B cell (primary cell): ENCODE measurements around the gene ST6GALNAC5. TPM values are rescaled to one million over a fixed set of nuclear protein-coding genes. Genes with fewer than 3 reads are reported as not detected.

Source experiments
- ATAC-seq: fragments of 200-7000 bp; cut with Tn5 transposase; one replicate; pipeline ENCODE4 v1.10.0; 2021; ENCODE audit warnings: low read depth, mild to moderate bottlenecking, moderate number of reproducible peaks, moderate library complexity
- CTCF ChIA-PET: fragments of 350-600 bp; sonication (Branson Sonifier 250); formaldehyde crosslinking; loops from one replicate; lab custom pipeline; 2021; ENCODE audit warnings: antibody characterized with exemption, inconsistent platforms; lab: Charles Lee
- POLR2A ChIA-PET: fragments of 350-600 bp; sonication (Branson Sonifier 250); formaldehyde crosslinking; loops from one replicate; lab custom pipeline; 2021; ENCODE audit warnings: antibody characterized with exemption; lab: Charles Lee
- DNase-seq: peaks from one replicate; pipeline ENCODE4 v3.0.0; 2013
- H2AFZ ChIP-seq: 2 replicates; pipeline ENCODE4 v1.6.1; 2012; ENCODE audit warnings: mild to moderate bottlenecking, low read depth, low read length; ENCODE audit not compliant: insufficient read depth, poor library complexity, severe bottlenecking
- H3K27ac ChIP-seq, 2 donors: 1 replicate in 1 of 2; 2 replicates in 1 of 2; pipeline ENCODE4 v1.5.1; 2012 to 2013; ENCODE audit warnings: low read length in 2 of 2, mild to moderate bottlenecking in 2 of 2, moderate library complexity in 1 of 2
- H3K27me3 ChIP-seq, 4 experiments: fragments of 200-600 bp in 1 of 4; sonication (generic) in 1 of 4; replicated peaks in 1 of 4; 1 replicate in 2 of 4; 2 replicates in 2 of 4; pipeline versions ENCODE4 v1.6.1 to v1.7.0; 2013 to 2016; ENCODE audit warnings: low read length in 3 of 4, mild to moderate bottlenecking in 2 of 4, mixed read lengths in 1 of 4, moderate library complexity in 1 of 4; ENCODE audit not compliant: insufficient read depth in 4 of 4, control insufficient read depth in 3 of 4; ENCODE audit errors: control extremely low read depth in 1 of 4
- H3K36me3 ChIP-seq, 2 experiments: replicated peaks in 1 of 2; 1 replicate in 1 of 2; 2 replicates in 1 of 2; pipeline versions ENCODE4 v1.6.1 to v1.7.1; 2013; ENCODE audit warnings: low read length in 1 of 2; ENCODE audit not compliant: insufficient read depth in 2 of 2, control insufficient read depth in 1 of 2; ENCODE audit errors: control extremely low read depth in 1 of 2, extremely low read depth in 1 of 2
- H3K4me1 ChIP-seq, 2 donors: fragments of 200-600 bp in 1 of 2; sonication (generic) in 1 of 2; 1 replicate in 1 of 2; 2 replicates in 1 of 2; pipeline versions ENCODE4 v1.5.1 to v1.6.1; 2013 to 2017; ENCODE audit warnings: low read length in 2 of 2; ENCODE audit not compliant: control insufficient read depth in 2 of 2, insufficient read depth in 2 of 2
- H3K4me2 ChIP-seq: replicated peaks from 2 replicates; pipeline ENCODE3; 2012; ENCODE audit warnings: mild to moderate bottlenecking, low read depth, low read length; ENCODE audit not compliant: poor library complexity, severe bottlenecking
- H3K4me3 ChIP-seq, 5 experiments: fragments of 200-600 bp in 1 of 5; sonication (generic) in 1 of 5; 1 replicate in 3 of 5; 2 replicates in 2 of 5; pipeline versions ENCODE4 v1.5.1 to v1.7.0; 2011 to 2016; ENCODE audit warnings: low read length in 4 of 5, mild to moderate bottlenecking in 4 of 5, low read depth in 2 of 5, control low read depth in 1 of 5, moderate library complexity in 1 of 5; ENCODE audit not compliant: insufficient read depth in 1 of 5; ENCODE audit errors: control extremely low read depth in 1 of 5, extremely low read depth in 1 of 5
- H3K79me2 ChIP-seq: fragments of 200-600 bp; sonication (generic); one replicate; pipeline ENCODE4 v1.6.0; 2016; ENCODE audit warnings: low read length; ENCODE audit not compliant: control insufficient read depth, insufficient read depth
- H3K9ac ChIP-seq: fragments of 200-600 bp; sonication (generic); 2 replicates; pipeline ENCODE4 v1.6.1; 2017; ENCODE audit warnings: mild to moderate bottlenecking, low read length, moderate library complexity
- H3K9me3 ChIP-seq, 3 donors: one replicate each; pipeline versions ENCODE4 v1.6.1 to v1.7.1; 2013; ENCODE audit warnings: low read length in 2 of 3; ENCODE audit not compliant: control insufficient read depth in 2 of 3, insufficient read depth in 1 of 3; ENCODE audit errors: control extremely low read depth in 1 of 3
- H4K20me1 ChIP-seq: 2 replicates; pipeline ENCODE4 v1.6.0; 2012; ENCODE audit warnings: mild to moderate bottlenecking, low read length; ENCODE audit not compliant: insufficient read depth, control insufficient read depth, poor library complexity, severe bottlenecking
- H3K27ac Mint-ChIP-seq: one replicate; pipeline ENCODE4 v1.8.0; 2021; ENCODE audit warnings: mixed read lengths
- H3K27me3 Mint-ChIP-seq: one replicate; pipeline ENCODE4 v1.8.0; 2021; ENCODE audit warnings: mixed read lengths
- H3K4me1 Mint-ChIP-seq: one replicate; pipeline ENCODE4 v1.8.0; 2021; ENCODE audit warnings: mixed read lengths
- H3K4me3 Mint-ChIP-seq: one replicate; pipeline ENCODE4 v1.8.0; 2021; ENCODE audit warnings: mixed read lengths
- H3K9me3 Mint-ChIP-seq: one replicate; pipeline ENCODE4 v1.8.0; 2022; ENCODE audit warnings: mixed read lengths; ENCODE audit not compliant: insufficient read depth
- CTCF ChIP-seq: fragments of 200-600 bp; IDR thresholded peaks from one replicate; pipeline ENCODE4 v1.8.0; 2022; ENCODE audit warnings: antibody characterized with exemption, mild to moderate bottlenecking
- EZH2 ChIP-seq: IDR thresholded peaks from 2 replicates; pipeline ENCODE4 v1.6.1; 2012; ENCODE audit warnings: borderline replicate concordance, low read depth, mild to moderate bottlenecking, moderate library complexity, low read length; ENCODE audit not compliant: insufficient read depth, poor library complexity, severe bottlenecking
- WGBS: methylation state at CpG from one replicate; pipeline ENCODE4 v1.1.5; 2013; ENCODE audit warnings: missing lambda C conversion rate; ENCODE audit not compliant: insufficient coverage; 5-methylcytosine and 5-hydroxymethylcytosine counted together
- intact Hi-C: fragments of 100-400 bp; cut with micrococcal nuclease; formaldehyde crosslinking; loops from one replicate; pipeline ENCODE4 v1.10.0; 2022
- polyA plus RNA-seq: library from polyadenylated mRNA; depleted of rRNA; stranded (reverse); fragments of >200 nt; gene quantifications from 2 replicates; pipeline ENCODE4 v1.2.3, GENCODE V29; 2012
- total RNA-seq, 2 donors: library from RNA; stranded (reverse); fragments of 120-200 nt in 1 of 2; gene quantifications; 1 replicate in 1 of 2; 2 replicates in 1 of 2; pipeline versions ENCODE4 v1.2.3 to v1.2.4, GENCODE V29; 2013 to 2022

Gene ST6GALNAC5
- total and polyA plus RNA-seq, 2 donors (not counting 1 experiment from before 2014, with no cell fraction given): not detected

GRCh38 chr1:77014073-77014788 is 147.0 kb downstream of the ST6GALNAC5 start:
- CTCF ChIA-PET: no interaction called here
- Histone ChIP-seq H3K4me3 (no peak overlapping the region), H3K79me2 (no peaks in the 10 kb centered on the region), H3K4me1 (no peaks in the 10 kb centered on the region), H3K27ac (no peak overlapping the region), H3K36me3 (no peaks in the 10 kb centered on the region), H4K20me1 (no peaks in the 10 kb centered on the region), H3K27me3 (no peaks in the 10 kb centered on the region), H3K9me3 (no peaks in the 10 kb centered on the region), H3K9ac (no peak overlapping the region), H3K4me2 (no peak overlapping the region), H2AFZ (no peak overlapping the region)
- POLR2A ChIA-PET: no interaction called here
- no peak for DNase-seq
- Mint-ChIP-seq H3K27me3 (peaks cover 3% of the 10 kb centered on the region), H3K4me1 (no peaks in the 10 kb centered on the region), H3K9me3 (no peaks in the 10 kb centered on the region), H3K4me3 (no peak overlapping the region), H3K27ac (no peak overlapping the region)
- no peak for ATAC-seq
- TF ChIP-seq EZH2: no peak
- no peak for TF ChIP-seq CTCF
- intact Hi-C loops: no loop called here
- 83% methylated on average over 2 of the region's 5 CpGs for WGBS

GRCh38 chr1:77015748-77016341 is 148.6 kb downstream of the ST6GALNAC5 start:
- Mint-ChIP-seq H3K4me1 (no peaks in the 10 kb centered on the region), H3K9me3 (no peaks in the 10 kb centered on the region), H3K27me3 (peaks cover 3% of the 10 kb centered on the region), H3K27ac (no peak overlapping the region), H3K4me3 (no peak overlapping the region)
- Histone ChIP-seq H3K27ac (no peak overlapping the region), H3K4me2 (no peak overlapping the region), H2AFZ (no peak overlapping the region), H3K27me3 (no peaks in the 10 kb centered on the region), H3K36me3 (no peaks in the 10 kb centered on the region), H3K79me2 (no peaks in the 10 kb centered on the region), H3K9me3 (no peaks in the 10 kb centered on the region), H3K9ac (no peak overlapping the region), H3K4me1 (no peaks in the 10 kb centered on the region), H4K20me1 (no peaks in the 10 kb centered on the region), H3K4me3 (no peak overlapping the region)
- WGBS: 83% methylated on average over 1 of the region's 2 CpGs
- intact Hi-C loops: no loop called here
- ChIA-PET CTCF (no interaction called here), POLR2A (no interaction called here)
- TF ChIP-seq EZH2 (no peak), CTCF (no peak)
- ATAC-seq (no peak), DNase-seq (no peak)
